22Rv1 (cell line): ENCODE data around the gene TNNT2.

Experiments
- ZFX ChIP-seq: fragments of 450-650 bp; IDR thresholded peaks from 2 replicates; pipeline ENCODE4 v1.6.1; 2017; ENCODE audit warnings: antibody characterized with exemption, borderline replicate concordance
- TF ChIP-seq, protein P1 (sequence below): fragments of 450-650 bp; IDR thresholded peaks from 2 replicates; pipeline ENCODE4 v1.5.1; 2017; ENCODE audit warnings: mild to moderate bottlenecking

- TF ChIP-seq, protein P1, sequence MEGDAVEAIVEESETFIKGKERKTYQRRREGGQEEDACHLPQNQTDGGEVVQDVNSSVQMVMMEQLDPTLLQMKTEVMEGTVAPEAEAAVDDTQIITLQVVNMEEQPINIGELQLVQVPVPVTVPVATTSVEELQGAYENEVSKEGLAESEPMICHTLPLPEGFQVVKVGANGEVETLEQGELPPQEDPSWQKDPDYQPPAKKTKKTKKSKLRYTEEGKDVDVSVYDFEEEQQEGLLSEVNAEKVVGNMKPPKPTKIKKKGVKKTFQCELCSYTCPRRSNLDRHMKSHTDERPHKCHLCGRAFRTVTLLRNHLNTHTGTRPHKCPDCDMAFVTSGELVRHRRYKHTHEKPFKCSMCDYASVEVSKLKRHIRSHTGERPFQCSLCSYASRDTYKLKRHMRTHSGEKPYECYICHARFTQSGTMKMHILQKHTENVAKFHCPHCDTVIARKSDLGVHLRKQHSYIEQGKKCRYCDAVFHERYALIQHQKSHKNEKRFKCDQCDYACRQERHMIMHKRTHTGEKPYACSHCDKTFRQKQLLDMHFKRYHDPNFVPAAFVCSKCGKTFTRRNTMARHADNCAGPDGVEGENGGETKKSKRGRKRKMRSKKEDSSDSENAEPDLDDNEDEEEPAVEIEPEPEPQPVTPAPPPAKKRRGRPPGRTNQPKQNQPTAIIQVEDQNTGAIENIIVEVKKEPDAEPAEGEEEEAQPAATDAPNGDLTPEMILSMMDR: no peak
- TF ChIP-seq ZFX: no peak
Observed at GRCh38 chr1:201350361-201350725, 27.1 kb downstream of the TNNT2 start.
